Measurements from ENCODE around the gene CAPN14.
A peak's percentile ranks its signal among the peaks of the same experiment; 100 is the strongest.

The CAPN14 gene

DNA sequence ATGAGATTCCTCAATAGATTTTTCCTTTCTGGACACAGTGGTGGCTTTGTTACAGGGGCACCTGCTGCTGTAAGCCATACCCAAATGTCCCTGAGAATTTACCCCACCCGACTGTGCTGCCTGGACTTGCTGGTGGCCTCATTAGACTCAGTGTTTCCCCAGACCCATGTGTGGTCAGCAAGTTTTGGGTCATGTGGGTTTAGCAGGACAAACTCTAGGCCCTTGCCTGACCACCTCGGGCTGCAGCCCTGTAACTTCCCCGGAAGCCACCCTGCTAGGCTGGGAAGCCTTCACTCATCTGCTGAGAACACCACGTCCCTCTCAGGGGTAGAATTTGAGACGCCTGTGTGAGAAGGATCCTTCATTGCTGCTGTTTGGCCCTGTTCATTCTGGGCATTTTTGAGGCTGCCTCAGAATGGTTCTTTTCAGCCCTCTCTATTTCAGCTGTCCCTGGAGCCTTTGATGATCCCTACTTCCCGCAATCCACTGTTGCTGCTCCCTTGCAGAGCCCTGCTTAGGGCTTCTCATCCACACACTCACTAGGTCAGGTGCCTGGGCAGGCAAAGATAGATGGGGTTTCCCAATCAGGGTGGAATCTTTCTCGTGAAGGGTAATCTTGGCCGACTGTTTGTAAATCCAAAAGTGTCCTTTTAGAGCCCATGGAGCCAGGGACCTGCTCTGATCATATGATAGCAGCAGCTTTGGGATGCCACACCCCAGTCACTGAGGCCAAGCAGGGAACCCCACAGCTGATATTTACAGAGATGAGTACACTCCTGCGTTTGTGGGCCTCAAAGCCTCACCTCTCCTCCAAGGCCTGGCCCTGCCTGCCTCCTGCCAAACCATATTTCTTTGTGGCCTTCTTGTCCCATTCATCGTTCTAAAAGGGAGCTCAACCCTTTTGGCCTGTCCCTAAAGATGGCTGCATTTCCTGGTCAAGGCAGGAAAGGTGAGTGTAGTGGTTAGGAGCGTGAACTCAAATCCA lies 23.4 kb upstream of the CAPN14 start:
- DNase-seq: no peak

GRCh38 chr2:31239593-31240177 lies 22.4 kb upstream of the CAPN14 start:
- DNase-seq: no peak

DNA sequence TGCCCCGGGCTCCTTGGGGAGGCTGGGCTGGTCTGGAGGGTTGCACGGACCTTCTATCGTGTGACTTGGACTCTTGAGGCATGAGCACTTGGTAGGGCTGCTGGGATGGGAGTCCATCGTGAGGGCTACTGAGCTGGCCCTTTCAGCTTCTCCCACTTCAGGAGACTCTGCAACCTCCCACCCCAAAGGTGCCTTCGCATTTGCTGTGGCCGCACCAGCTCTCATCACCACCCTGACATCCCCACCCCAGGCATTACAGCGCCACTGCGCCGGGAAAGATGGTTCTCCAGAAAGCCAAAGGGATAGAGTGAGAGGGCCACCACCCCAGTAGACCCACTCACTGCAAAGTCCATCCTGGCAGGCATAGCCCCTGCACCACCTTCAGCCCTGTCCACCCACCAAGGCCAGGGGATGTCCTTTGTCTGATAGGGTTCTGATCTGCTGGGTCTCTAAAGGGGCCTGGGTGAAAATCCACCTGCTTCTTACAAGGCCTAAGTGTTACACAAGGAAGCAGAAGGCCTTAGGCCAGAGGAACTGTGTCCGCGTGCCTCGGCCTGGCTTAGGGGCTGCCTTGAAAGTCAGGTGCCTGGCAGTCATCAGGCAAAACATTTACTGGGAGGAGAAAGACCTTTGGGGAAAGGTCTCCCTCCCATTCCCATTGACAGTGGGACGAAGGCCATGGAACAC lies 21.7 kb upstream of the CAPN14 start:
- DNase-seq: no peak

GRCh38 chr2:31238126-31238905 lies 21.0 kb upstream of the CAPN14 start:
- no peak for DNase-seq

GRCh38 chr2:31237348-31238017 lies 20.2 kb upstream of the CAPN14 start:
- DNase-seq: no peak

DNA sequence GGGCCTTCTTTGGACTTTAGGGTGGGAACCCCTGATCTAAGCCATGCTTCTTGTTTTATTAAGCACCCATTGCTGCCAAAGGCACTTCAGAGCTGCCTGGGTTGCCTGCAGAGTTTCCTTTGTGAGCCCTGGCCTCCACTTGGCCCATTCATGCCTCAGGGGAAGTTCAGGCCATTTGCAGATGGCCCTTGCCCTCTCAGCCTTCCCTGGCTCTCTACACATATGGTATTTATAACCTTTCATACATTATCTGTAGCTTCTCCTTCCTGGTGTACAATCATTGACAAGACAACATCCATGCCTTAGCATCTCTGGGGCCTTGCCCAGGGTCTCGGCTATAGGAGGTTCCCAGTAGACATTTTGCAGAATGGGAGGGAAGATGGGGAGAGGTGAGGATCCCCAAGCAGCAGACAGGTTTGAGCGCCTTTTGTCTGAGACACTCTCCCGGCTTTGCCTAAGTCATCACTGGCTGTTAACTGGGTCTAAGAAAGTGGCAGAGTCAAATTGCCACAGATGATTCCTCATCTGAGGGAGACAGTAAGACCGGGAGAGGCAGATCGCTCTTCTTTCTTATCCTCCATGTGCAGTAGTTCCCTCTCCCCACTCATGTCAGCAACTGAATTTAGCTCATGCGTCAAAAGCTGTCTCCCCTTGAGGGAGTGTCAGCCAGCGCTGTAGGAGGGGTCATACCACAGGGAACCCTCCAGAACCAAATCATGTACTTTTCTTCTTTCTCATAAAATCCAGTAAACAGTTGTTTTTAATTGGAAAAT lies 19.3 kb upstream of the CAPN14 start:
- no peak for DNase-seq

DNA sequence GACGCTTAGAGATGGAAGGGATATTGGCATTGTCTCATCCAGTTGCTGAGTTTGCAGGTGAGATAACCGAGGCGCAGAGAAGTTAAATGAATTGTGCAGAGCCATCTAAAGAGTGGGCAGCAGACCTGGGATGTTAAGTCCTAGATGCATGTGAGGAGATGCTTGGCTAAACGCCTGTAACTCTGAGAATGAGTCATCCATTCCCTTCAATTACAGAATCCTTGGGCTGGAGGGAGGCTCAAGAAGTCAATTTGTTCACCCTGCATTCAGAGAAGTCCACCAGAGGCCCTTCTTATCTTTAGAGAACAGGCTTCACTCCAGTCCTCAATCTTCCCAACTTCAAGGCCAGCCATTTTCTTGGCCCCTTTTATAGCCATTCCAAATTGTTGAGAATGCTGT lies 18.2 kb upstream of the CAPN14 start:
- DNase-seq: no peak

- no peak for DNase-seq
These were observed 17.6 kb upstream of the CAPN14 start for GRCh38 chr2:31234683-31235503.

DNA sequence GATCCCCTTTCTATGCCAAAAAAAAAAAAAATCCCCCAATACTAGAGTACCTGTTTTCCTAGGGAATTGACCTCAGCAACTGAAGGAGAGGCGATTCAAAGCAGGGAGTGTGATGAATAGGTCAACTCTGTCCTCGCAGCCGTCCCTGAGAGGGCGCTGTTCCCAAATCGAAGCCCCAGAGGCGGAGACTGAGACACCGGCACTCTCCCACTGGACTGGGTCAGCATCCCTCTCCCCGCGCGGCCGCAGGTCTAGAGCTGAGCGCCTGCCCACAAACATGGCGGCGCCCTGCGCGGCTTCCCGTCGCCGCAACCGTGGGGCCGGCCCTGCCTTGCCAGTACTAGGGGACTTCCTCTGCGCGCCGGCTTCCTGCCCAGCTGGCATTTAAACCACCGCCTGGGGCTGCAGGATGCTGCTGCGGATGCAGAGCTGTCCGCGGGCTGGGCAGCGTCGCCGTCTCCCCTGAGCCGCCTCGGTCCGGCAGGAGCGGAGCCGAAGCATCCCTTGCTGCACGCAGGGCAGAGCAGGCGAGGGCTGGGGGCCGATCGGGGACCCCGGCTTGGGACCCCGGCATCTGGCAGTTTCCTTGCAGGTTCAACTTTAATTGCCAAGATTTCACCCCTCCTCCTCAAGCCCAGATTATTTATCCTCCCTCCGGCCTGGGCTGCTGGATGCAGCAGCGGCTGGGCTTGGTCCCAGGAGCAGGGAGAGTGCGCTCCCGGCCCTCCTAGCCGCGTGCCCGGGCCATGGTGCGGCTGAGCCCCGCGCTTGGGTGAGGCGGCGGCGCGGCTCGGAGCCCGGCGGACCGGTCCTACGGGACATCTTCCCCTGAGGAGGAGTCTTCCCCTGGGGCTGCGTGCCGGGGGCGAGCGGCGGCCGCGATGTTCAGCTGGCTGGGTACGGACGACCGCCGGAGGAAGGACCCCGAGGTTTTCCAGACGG lies 16.7 kb upstream of the CAPN14 start, which contains the start of gene EHD3:
EHD3 (plus strand) TSS at position 412 of the 942 bp plus-strand sequence; CDS start at position 882, 470 bp downstream.
- DNase-seq: peak; percentile 74

DNA sequence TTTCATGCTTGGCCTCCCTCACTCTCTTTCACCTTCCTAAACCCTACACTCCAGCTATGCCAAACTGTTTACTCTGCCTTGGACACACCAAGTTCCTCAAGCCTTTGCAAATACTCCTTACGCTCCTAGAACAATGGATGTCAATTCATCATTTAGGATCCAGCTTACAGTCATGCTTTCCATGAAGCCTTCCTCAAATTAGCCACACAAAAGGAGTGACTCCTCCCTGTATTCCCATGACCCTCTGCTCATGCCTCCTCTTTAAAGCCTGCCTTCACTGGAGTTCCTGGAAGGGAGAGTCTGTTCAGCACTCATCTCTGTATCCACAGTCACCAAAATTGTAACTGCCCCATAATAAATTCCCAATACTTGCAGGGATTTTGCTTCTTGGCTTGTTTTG lies 15.9 kb upstream of the CAPN14 start:
- no peak for DNase-seq

- no peak for DNase-seq
These were observed 15.3 kb upstream of the CAPN14 start for GRCh38 chr2:31232586-31232985.

GRCh38 chr2:31231571-31232302 lies 14.4 kb upstream of the CAPN14 start:
- no peak for DNase-seq

DNA sequence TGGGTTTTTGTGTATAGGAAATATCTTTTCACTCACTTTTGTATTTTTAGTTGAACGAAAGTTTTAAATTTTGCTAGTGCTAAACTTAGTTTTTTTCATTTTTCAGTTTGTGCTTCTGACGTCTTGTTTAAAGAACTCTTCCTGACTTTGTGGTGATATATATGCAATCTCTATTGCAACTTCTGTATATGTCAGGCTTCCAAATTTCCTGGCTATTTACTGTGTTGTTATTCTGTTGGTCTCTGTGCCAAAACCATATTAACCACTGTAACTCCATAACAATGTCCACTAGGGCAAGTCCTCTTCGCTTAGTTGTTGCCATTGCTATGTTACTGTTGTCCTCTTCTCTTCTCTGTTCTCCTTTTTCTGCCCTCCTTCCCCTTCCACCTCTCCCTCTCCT lies 13.4 kb upstream of the CAPN14 start:
- no peak for DNase-seq

GRCh38 chr2:31228717-31229116 lies 11.4 kb upstream of the CAPN14 start:
- DNase-seq: no peak

DNA sequence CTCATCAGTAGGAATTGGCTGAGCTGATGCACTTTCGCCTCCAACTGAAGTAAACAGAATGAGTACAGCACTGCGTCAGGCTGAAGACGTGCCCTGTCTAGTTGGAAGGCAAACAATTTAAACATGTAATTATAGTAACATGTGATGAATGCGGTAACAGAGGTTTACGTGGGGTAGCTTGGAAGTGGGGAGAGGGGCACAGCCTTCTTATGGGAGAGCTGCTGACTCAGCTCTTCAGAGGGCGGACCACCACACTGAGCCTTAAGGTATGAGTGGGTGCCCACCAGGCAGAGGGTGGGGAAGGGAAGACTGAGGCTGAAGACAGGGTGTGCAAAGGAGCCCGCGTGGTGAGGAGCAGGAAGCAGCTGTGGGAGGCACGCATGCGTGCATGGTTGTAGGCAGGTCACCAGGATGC lies 10.4 kb upstream of the CAPN14 start:
- no peak for DNase-seq

DNA sequence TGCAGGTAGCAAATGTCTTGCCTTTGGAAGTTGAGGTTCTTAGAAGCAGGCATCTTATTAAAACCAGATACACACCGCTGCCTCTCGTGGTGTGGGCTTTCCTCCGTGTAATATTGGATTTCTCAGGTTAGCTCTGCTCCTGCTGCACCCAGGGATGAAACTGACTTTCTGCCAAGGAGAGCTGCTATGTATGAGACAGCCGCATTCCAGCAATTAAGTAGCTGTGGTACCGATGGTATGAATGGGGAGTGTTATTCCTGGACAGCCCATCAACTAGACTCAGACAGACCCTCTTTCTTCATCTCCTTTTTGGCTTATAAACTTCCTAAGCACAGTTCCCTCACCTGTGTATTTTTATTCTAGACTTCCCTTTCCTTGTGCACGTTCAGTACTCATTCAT lies 9.8 kb upstream of the CAPN14 start:
- DNase-seq: no peak

- DNase-seq: no peak
These were observed 9.0 kb upstream of the CAPN14 start for GRCh38 chr2:31226266-31226665.

- no peak for DNase-seq
These were observed 6.4 kb upstream of the CAPN14 start for GRCh38 chr2:31223749-31224148.

- DNase-seq: no peak
These were observed 5.7 kb upstream of the CAPN14 start for GRCh38 chr2:31223026-31223425.

All from activated gamma-delta T cell treated with Interleukin-2 at 50 U/mL for 16 hours (primary cell).